HG03457 (cell line): ENCODE measurements around the gene SHOX.
"Not testable (repeated sequence)": the region's sequence is repeated elsewhere in the genome, so short reads cannot be mapped to it uniquely, and the experiment has no call there.

Source experiments
- ATAC-seq: cut with Tn5 transposase; IDR thresholded peaks from one replicate; pipeline ENCODE4 v1.9.1; 2021; ENCODE audit warnings: moderate number of reproducible peaks; ENCODE audit not compliant: unreplicated experiment

The SHOX gene

GRCh38 chrX:636981-637659, 6.5 kb downstream of the SHOX start:
- no peak for ATAC-seq

GRCh38 chrX:637660-638481, 7.3 kb downstream of the SHOX start:
- no peak for ATAC-seq

GRCh38 chrX:638482-639131, 8.0 kb downstream of the SHOX start:
- no peak for ATAC-seq

DNA sequence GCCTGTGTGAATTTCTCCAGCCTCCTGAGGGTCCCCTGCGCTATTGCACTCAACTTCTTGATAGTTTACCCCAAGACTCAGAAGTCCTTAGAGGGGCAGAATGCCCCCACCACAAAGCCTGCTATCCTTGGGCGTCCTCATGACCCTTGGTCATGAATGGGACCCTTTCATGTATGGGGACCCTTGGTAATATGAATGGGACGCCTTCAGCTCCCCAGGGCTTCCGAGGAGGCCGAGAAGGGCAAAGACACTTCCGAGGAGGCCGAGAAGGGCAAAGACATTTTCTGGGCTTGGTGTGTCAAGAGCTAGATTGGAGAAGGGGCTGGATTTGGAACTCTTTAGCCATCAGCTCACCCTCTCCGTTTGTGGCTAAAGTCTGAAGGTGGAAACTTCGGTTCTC, 8.6 kb downstream of the SHOX start:
- ATAC-seq = no peak

DNA sequence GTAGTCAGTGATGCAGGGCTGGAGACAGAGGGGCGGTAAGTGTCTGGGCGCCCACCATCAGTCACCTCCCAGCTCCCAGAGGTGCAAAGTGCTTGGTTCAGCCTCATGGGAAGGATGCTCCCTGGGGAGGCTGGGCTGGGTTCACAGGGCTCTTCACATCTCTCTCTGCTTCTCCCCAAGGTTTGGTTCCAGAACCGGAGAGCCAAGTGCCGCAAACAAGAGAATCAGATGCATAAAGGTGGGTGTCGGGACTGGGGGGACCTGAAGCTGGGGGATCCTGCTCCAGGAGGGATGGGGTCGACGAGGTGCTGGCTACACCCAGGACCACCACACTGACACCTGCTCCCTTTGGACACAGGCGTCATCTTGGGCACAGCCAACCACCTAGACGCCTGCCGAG, 10.1 kb downstream of the SHOX start:
- no peak for ATAC-seq

DNA sequence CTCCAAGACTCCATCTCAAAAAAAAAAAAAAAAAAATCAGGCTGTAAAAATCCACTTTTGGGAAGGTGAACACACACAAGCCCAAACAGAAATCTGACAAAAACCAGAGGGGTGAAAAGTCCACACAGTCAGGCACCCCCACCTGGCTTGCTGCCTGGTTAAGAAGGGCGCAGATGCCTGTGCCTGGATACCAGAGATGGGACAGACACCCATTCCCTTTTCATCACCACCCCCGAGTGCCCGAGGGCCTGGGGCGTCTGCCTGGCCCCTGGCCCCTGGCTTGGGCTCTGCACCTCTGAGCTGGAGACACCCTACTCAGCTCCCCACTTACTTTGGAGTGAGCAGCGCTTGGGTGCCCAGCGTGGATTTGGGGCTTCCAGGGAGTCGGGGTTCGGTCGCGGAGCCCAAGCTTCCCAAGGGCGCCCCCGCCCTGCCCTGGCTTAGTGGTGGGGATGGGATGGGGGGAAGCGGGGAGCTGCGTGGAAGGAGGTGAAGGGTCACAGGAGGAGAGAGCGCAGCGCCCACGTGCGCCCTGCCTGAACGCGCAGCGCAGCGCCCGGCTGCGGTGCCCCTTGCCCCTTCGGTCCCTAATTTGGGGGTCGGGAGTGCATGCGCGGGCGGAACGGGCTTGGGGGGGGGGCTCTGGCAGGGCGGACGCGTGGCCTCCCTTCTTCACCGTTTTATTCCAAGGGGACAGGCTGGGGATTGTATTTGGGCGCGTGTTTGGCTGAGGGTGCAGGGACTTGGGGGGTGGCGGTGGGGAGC, 11.3 kb downstream of the SHOX start:
- no peak for ATAC-seq

- no peak for ATAC-seq
Measured at GRCh38 chrX:642436-643240, 12.0 kb downstream of the SHOX start.

DNA sequence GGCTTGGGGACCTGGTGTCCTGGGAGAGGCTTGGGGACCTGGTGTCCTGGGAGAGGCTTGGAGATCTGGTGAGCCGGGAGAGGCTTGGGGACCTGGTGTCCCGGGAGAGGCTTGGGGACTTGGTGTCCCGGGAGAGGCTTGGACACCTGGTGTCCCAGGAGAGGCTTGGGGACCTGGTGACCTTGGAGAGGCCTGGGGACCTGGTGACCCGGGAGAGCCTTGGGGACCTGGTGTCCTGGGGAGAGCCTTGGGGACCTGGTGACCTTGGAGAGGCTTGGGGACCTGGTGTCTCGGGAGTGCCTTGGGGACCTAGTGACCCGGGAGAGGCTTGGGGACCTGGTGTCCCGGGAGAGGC, 12.6 kb downstream of the SHOX start:
- no peak for ATAC-seq

- ATAC-seq = no peak
Measured at GRCh38 chrX:643911-644303, 13.3 kb downstream of the SHOX start.

- no peak for ATAC-seq
Measured at GRCh38 chrX:644304-645281, 14.0 kb downstream of the SHOX start.

GRCh38 chrX:646228-646495, 15.6 kb downstream of the SHOX start:
- ATAC-seq = no peak

DNA sequence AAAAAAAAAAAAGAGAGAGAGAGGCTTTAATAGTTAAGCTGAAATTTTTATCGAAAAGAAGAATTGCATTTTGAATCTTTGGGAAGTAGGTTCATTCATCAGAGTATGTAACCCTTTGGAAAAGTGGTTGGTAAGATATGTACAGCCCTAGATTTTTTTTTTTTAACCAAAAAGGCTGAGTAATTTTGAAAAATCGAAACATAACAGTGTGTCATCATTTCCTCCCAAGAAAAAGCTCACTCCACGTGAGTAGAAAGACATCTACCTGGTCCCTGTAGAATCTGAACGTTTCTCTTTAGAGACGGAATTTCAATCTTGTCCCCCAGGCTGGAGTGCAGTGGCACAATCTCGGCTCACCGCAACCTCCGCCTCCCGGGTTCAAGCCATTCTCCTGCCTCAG, 16.2 kb downstream of the SHOX start:
- no peak for ATAC-seq

- ATAC-seq = no peak
Measured at GRCh38 chrX:649166-649565, 18.6 kb downstream of the SHOX start.

GRCh38 chrX:650324-650723, 19.7 kb downstream of the SHOX start:
- no peak for ATAC-seq

GRCh38 chrX:650811-651210, 20.2 kb downstream of the SHOX start:
- ATAC-seq = no peak

DNA sequence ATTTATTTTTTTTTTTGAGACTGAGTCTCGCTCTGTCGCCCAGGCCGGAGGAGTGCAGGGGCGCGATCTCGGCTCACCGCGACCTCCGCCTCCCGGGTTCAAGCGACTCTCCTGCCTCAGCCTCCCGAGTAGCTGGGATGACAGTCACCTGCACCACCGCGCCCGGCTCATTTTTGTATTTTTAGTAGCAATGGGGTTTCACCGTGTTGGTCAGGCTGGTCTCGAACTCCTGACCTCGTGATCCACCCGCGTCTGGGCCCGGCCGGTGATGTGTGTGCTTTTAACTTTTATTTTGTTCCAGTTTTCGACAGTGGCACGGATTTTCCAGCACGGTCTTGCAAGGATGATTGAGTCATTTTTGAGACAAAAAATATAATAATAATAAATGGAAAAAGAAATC, 21.3 kb downstream of the SHOX start:
- not testable (repeated sequence) for ATAC-seq

- ATAC-seq = no peak
Measured at GRCh38 chrX:652341-652741, 21.8 kb downstream of the SHOX start.

DNA sequence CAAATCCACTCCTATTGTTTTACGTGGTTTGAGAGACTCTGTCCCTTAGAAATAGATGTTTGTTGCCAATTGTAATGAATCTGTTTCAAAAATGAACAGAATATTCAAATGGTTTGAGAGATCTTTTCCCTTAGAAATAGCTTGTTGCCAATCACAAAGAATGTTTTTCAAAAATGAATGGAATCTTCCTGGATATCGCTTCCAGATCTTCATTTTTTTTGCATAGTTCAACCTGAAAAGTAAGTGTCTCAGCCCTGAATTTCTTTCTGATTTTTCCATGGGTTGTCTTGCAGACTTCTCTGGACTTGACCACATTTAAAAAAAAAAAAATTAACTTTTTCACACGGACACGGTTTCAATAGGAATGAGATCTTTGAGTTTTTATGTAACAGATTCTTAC, 22.7 kb downstream of the SHOX start:
- no peak for ATAC-seq

GRCh38 chrX:661154-661553, 30.6 kb downstream of the SHOX start:
- no peak for ATAC-seq

DNA sequence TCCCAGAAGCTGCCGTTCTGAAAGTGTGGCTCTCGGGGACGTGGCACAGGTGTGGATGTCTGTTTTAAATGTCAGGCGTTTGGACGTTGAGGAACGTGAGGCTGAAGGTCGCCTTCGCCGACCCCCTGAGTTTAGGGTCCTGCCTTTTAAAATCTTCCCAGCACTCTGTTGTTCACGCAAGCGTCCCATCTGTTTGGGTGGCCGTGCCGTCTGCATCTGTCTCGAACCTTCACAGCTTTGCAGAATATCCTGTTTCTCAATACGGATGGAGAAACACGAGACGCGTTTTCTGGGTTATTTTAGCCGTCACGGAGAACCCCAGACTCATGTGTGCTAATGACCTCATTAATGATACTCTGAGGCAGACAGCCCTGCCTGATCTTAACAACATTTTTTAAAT, 31.5 kb downstream of the SHOX start:
- ATAC-seq = no peak
